ENCODE results near the gene POLR1G.
"Not testable (repeated sequence)": the region's sequence is repeated elsewhere in the genome, so short reads cannot be mapped to it uniquely, and the experiment has no call there.

POLR1G gene

DNA sequence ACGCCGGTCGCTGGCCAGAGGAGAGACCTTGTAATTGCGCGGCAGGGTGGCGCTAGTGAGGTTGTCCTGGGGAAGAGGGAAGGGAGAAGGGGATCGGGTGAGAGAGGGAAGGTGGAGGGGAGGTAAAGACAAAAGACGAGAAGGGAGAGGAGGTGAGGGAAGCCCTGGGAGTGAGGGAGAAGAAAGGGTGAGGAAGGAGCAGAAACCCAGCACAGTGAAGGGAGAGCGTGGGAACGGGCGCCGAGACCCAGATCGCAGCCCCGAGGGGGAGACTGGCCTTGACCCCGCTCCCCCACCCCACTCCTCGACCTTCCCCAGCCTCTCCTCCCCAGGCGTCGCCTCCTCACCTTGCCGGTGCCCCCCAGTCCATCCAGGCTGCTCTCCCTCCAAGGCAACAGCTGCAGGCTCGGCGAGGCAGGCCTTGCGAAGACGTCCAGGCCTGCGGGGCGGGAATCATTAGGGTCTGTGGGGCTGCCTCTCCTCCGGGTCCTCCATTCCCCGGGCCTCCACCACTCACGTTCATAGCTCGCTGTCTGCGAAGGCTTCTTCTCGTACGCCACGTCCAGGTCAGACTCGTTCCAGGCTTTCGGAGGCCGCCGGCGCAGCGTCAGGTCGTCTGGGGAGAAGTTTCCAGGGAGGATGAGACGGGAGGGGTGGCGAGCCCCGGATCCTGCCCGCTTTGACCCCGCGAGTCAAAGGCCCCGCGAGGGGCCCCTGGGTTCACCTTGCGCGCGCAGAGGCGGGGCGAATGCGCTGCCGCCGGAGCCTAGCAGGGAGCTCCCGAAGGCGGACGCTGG is 10.4 kb upstream of the POLR1G start:
- in situ Hi-C loops (cut with MboI; ENCODE audit: low sequenced_read_pairs) = no loop called here

DNA sequence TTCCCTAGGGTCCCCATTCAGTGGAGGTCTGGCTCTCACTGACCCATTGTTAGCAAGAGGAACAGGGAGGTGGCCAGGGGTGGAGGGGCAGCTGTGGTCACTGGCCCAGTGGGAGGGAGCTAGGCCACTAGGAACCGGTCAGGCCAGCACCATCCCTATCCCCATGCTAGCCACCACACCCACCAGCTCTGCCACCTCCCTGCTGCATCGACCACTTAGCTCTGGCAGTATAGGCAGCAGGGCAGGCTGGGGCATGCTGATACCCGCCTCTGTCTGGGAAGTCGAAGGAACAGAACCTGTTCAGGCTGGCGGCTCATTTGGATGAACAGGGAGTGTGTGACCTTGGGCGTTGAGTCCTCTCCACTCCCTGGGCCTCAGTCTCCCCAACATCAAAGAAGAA is 6.3 kb upstream of the POLR1G start:
- in situ Hi-C loops (cut with MboI; ENCODE audit: low sequenced_read_pairs) = no loop called here

DNA sequence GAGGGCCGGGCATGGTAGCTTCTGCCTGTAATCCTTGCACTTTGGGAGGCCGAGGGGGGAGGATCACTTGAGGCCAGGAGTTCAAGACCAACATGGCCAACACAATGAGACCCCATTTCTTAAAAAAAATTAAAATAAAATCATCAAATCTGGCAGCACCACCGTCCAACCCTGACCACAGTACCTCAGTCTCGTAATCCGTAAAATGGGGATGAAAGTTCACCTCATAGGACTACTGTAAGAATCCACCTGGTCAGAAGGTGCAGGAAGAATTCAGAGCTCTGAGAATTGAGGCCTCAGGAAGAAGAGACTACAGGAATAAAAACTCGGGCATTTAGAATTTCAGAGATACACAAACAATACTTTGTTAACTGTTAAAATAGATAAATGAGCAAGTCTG is 4.6 kb upstream of the POLR1G start:
- in situ Hi-C loops (cut with MboI; ENCODE audit: low sequenced_read_pairs) = no loop called here

DNA sequence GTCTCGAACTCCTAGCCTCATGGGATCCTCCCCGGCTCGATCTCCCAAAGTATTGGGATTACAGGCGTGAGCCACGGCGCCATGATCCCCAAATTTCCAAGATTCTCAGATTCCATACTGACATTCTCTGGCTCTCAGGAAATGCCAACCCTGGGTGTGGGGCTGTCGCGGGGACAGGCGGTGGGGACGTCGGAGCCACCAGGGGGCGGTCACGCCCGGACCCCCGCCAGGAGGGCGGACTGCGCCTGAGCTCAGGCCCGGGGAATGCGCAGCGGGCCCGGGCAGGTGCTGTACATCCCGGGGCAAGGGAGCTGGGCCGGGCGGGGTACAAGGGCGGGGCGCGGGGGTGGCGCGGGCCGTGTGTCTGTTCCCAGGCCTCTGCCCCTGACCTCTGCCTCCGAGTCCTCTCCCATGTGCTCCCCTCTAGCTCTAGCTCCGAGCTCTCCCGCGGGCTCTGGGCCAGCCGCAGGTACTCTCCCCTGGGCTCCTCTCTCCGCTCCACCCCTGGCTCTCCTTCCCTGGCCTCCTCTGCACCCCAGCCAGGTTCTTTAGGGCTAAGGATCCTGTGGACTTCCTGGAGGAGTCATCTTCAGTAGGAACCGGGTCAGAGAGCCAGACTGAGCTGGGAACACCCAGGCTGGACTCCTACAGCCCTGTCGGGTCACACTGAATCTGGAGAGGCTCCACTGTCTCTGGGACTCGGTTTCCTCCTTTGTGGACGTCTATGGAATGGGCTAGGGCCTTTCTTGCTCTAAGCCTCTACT is 4.0 kb upstream of the POLR1G start:
- in situ Hi-C loops (cut with MboI; ENCODE audit: low sequenced_read_pairs) = no loop called here

DNA sequence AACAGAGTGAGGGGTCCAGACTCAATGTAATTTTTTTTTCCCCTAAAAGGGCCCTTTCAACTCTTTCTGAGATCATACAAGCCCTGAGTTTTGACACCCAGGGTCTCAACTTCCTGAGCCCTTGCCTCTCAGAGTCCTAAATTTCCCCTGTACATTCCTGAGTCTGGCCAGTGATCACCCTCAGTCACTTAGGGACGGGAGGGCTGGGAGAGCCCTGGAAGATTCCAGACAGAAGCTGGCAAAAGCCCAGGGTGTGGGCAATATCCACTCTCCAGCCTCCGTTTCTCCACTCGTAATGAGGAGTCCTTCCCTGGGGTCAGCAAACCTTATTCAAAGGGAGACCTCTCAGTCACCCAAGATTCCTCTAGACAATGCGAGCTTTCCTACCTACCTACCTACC is 3.2 kb upstream of the POLR1G start:
- in situ Hi-C loops (cut with MboI; ENCODE audit: low sequenced_read_pairs) = no loop called here

DNA sequence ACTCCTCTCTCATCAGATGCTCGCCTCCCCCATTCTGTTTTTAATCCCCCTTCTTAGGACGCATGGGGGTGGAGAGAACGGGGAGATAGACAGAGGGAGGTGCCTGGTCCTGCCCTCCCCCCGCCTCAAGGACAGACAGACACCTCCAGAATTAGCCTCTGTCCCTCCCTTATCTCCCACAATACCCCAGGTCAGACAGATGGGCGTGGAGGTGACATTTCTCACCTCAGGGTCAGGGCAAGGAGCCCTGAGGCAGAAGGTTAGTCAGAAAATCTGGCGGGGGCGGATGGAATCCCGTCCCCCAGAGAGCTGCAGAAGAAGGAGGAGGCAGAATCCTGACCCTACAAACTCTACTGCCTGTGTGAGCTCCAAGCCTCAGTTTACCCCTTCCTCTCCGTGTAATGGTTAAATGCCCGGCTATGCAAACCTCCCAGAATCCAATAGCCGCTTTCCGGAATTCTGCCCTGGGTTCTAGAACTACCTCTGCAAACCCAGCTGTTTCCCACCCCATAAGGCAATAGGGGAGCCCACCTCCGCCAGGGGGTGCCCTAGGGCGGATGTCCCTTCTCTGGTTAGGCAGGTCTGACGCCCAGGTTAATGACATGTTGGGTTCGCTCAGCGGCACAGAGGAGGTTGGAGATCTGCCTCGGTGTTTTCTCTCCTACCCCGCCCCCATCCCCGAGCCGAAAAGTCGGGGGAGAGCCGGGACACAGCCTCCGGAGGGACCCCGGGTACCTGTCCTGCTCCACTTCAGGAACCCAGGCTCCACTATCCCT is 2.5 kb upstream of the POLR1G start:
- in situ Hi-C loops (cut with MboI; ENCODE audit: low sequenced_read_pairs) = no loop called here

DNA sequence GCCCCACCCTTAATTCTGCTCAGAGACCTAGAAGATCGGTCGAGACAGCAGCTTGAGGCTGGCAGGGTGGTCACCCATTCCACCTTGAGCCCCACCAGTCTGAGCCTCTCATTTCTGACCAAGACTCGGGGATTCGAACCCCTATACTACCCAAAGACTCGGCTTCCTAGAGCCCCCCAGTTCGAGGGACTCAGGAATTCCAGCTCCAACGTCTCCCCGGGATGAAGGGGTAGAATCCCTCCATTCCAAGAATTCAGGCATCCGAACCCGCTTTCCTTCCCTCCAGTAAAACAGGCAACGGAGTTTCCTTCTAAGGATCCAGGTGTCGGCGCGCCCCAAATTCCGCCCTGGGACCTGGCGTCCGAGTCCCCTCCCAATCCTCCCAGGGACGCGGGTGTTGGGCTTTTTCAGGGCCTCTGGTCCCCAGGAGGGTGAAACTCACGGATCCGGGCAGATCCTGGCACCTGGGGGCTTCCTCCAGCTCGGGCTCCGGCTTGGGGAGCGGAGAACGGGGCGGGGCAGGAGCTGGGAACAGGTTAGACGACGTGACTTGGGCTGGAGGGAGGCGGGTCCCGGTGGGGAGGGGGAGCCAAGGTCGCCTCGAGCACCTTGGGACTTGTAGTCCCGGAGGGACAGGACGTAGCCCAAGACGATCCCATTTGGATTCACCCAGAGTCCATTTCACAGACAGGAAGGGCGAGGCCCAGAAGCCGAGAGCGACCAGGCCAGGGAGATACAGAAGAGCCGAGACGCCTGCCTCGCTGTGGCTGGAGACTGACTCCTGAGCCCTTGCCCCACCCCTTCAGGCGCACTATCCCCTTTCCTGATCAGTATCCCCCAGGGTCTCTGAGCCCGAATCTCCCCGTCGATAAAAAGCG is 1.6 kb upstream of the POLR1G start, which contains the start of gene PPP1R13L:
Gene PPP1R13L (minus strand): TSS at position 513 of the 878 bp plus-strand sequence. CDS start 6,751 bp downstream, outside the sequence.
- in situ Hi-C loops (cut with MboI; ENCODE audit: low sequenced_read_pairs) = no loop called here

DNA sequence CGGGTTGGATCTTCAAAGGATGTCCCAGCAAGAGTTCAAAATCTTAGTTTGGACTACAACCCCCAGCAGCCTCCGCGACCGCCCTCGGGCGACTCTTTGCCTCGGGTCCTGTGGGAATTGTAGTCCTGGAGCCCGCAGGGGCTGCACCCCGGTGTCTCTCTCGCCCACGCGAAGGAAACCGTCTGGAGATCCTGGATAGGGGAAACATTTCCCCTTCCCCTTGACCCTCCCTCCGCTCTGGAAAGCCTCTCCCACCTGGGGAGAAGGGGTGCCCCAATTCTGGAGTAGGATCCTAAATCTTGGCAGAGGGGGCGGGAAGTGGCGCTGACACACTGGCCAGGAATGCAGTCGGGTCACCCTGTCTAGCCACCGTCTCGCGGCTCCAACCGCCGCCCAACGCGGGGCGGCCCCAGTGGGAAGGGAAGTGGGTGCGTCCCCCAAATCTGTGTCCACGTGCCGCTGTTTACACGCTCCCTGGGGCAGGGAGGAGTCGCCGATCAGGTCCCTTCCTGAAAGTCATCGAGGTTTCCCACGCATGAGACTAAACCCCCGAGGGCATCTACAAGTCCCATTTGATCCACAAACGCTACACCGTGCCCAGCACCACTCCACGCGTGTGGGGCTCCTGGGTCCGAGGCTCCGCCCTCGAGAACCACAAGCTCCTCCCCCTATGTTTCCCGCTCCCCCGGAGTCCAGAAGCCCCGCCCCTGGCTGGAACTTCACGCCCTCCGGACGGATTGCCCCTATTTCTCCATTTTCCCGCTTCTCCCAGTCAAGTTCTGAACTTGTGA is 814 bp upstream of the POLR1G start:
- in situ Hi-C loops (cut with MboI; ENCODE audit: low sequenced_read_pairs) = no loop called here

DNA sequence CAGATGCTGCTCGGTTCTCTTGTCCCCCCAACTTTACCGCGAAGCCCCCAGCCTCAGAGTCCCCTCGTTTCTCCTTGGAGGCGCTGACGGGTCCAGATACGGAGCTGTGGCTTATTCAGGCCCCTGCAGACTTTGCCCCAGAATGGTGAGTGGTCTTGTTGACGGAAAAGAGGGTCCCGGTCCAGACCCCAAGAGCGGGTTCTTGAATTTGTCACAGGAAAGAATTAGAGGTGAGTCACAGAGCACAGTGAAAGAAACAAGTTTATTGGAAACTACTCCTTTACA is 589 bp downstream of the POLR1G start:
- in situ Hi-C loops (cut with MboI; ENCODE audit: low sequenced_read_pairs) = no loop called here

DNA sequence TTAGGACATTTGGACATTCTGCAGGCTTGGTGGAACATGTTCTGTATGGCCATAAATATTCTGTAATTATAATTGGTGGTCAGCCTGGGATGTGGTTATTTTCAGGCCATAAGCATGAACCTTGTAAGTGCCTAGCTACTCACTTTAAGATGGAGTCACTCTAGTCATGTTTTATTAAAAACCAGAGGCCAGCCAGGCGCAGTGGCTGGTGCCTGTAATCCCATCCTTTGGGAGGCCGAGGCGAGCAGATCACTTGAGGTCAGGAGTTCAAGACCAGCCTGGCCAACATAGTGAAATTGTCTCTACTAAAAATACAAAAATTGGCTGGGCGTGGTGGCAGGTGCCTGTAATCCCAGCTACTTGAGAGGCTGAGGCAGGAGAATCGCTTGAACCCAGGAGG is 1.1 kb downstream of the POLR1G start:
- in situ Hi-C loops (cut with MboI; ENCODE audit: low sequenced_read_pairs) = not testable (repeated sequence)

DNA sequence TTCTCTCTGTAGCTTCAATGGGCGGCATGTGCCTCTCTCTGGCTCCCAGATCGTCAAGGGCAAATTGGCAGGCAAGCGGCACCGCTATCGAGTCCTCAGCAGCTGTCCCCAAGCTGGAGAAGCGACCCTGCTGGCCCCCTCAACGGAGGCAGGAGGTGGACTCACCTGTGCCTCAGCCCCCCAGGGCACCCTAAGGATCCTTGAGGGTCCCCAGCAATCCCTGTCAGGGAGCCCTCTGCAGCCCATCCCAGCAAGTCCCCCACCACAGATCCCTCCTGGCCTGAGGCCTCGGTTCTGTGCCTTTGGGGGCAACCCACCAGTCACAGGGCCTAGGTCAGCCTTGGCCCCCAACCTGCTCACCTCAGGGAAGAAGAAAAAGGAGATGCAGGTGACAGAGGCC is 1.7 kb downstream of the POLR1G start:
- in situ Hi-C loops (cut with MboI; ENCODE audit: low sequenced_read_pairs) = no loop called here

DNA sequence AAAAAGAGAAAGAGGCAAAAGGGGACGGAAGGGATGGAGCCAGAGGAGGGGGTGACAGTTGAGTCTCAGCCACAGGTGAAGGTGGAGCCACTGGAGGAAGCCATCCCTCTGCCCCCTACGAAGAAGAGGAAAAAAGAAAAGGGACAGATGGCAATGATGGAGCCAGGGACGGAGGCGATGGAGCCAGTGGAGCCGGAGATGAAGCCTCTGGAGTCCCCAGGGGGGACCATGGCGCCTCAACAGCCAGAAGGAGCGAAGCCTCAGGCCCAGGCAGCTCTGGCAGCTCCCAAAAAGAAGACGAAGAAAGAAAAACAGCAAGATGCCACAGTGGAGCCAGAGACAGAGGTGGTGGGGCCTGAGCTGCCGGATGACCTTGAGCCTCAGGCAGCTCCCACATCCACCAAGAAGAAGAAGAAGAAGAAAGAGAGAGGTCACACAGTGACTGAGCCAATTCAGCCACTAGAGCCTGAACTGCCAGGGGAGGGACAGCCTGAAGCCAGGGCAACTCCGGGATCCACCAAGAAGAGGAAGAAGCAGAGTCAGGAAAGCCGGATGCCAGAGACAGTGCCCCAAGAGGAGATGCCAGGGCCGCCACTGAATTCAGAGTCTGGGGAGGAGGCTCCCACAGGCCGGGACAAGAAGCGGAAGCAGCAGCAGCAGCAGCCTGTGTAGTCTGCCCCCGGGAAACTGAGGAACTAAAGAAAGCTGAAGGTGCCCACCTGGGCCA is 2.5 kb downstream of the POLR1G start:
- in situ Hi-C loops (cut with MboI; ENCODE audit: low sequenced_read_pairs) = no loop called here

DNA sequence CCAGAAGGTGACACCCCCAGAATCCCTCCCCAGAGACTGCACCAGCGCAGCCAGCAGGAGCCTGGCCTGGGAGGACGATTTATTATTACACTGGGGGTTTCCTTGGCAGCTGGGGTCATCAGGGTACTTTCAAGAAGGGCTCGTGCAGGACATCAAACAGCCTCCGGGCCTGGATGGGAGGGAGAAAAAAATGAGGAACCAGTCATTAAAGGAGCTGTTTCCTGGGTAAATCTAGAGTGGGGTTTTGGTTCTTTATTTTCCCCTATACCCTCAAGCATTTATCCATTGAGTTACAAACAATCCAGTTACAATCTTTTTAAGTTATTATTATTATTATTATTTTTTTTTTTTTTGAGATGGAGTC is 3.1 kb downstream of the POLR1G start:
- in situ Hi-C loops (cut with MboI; ENCODE audit: low sequenced_read_pairs) = no loop called here

DNA sequence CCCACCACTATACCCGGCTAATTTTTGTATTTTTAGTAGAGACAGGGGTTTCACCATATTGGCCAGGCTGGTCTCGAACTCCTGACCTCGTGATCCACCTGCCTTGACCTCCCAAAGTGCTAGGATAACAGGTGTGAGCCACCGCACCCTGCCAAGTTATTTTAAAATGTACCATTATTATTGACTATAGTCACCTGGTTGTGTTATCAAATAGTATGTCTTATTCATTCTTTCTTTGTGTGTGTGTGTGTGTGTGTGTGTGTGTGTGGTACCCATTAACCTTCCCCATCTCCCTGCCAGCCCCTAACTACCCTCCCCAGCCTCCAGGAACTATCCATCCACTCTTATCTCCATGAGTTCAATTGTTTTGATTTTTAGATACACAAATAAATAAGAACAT is 3.9 kb downstream of the POLR1G start:
- in situ Hi-C loops (cut with MboI; ENCODE audit: low sequenced_read_pairs) = not testable (repeated sequence)

DNA sequence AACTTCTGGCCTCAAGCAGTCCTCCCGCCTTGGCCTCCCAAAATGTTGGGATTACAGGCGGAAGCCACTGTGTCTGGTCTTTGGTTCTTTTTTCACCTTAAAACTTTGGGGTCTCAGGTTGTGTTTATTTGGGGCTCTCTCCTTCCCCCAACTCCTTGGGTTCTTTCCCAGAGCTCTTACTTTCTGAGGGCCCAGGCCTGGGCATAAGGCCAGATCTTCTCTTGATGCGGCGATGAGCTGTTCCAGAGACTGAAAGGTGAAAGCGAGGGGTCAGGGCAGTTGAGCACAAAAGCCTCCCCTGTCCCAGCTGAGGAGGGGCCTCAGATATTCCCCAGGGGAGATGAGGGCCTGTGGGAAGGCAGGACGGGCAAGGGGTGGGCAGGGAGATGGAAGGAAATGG is 7.1 kb downstream of the POLR1G start:
- in situ Hi-C loops (cut with MboI; ENCODE audit: low sequenced_read_pairs) = no loop called here

DNA sequence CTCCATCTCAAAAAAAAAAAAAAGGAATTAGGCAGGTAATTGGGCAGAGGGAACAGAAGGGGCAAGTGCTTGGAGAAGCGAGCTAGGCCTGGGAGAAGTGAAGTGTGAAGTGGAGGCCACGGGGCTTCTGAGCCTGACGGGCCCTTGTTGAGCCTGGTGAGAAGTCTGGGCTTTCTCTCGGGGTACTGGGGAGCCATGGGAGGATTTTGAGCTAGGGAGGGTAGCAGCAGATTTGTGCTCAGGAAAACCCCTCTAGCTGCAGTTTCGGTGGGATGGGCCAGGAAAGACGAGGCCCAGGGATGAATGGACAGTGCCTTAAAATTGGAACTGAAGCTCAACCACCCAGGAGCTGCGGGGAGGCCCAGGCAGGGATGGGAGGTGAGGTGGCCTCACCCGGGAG is 8.0 kb downstream of the POLR1G start:
- in situ Hi-C loops (cut with MboI; ENCODE audit: low sequenced_read_pairs) = no loop called here

DNA sequence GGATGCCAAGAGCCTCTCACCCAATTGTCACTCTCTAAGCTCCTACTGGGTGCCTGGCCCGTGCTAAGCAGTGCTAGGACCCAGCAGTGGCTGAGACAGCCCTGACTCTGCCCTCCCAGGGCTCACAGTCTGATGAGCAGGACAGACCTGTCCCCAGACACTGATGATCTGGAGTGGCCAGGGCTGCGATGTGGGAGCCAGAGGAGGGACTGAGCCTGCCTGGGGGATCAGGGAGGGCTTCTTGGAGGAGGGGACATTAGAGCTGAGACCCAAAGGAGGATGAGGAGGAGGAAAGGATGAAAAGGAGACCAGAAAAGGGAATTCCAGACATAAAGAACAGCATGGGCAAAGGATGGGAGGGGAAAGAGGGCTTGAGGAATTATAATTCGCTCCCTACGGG is 10.7 kb downstream of the POLR1G start:
- in situ Hi-C loops (cut with MboI; ENCODE audit: low sequenced_read_pairs) = no loop called here

DNA sequence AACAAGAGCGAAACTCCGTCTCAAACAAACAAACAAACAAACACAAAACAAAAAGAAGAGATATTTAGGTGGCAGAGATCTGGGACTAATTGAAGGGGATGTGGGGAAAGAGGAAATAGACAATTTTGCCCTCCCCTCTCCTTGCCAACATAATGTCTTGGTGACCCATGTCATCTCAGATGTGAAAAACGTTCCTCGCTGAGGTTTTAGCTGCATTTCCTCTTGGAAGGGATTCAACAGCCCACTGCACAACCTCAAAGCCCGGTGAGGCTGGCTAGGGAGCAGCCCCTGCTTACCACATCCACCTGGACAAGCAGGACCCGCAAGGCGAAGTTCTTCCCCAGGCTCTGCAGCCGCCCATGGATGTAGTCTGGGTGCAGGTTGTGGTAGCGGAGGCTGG is 12.4 kb downstream of the POLR1G start:
- in situ Hi-C loops (cut with MboI; ENCODE audit: low sequenced_read_pairs) = no loop called here

DNA sequence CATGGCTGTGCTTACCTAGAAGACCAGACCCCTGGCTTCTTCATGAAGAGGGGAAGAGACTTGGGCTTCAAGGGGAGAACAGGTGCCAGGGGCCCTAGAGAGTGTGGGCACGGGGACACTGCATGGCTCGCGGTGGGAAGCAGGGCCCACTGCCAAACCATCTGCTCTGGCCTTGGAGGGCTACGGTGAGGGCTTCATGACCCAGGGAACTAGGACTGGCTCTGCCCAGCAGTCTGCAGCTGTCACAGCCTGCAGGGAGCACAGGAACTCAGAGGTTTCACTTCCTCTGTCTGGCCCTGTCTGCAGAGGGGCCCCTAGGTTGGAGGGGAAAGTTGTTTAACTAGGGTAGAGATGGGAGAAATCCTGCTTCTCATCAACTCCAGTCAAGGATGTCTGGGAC is 13.0 kb downstream of the POLR1G start:
- in situ Hi-C loops (cut with MboI; ENCODE audit: low sequenced_read_pairs) = no loop called here

Data from hTERT RPE-1 (cell line).